ENCODE results near the gene TESK2.

The TESK2 gene

GRCh38 chr1:45490626-45491486, at the start of gene TESK2:
TSS of gene TESK2 (minus strand) at chr1:45491163. CDS start at chr1:45457785, 33,378 bp downstream.
- TF ChIP-seq USF1 (IDR thresholded peaks at IDR 0.05) (peak; percentile 97), CEBPB (IDR thresholded peaks at IDR 0.05) (peak; percentile 61), TEAD4 (IDR thresholded peaks at IDR 0.05) (peak; percentile 43; the same call in 1 of the 2 replicates), YY1 (IDR thresholded peaks at IDR 0.05; ENCODE audit: low read depth) (peak; percentile 44; the same call in 1 of the 2 replicates), FOXM1 (IDR thresholded peaks at IDR 0.05; ENCODE audit: borderline replicate concordance, low read depth) (peak; percentile 83; the same call in 1 of the 2 replicates), ZBTB7A (IDR thresholded peaks at IDR 0.05; ENCODE audit: low read depth) (peak; percentile 66; the same call in 1 of the 2 replicates), TAF1 (IDR thresholded peaks at IDR 0.05; ENCODE audit: low read depth) (peak; percentile 82), EP300 (IDR thresholded peaks at IDR 0.05; ENCODE audit: borderline replicate concordance) (no peak), EGR1 (IDR thresholded peaks at IDR 0.05) (no peak), NFIC (IDR thresholded peaks at IDR 0.05) (peak; percentile 13; the same call in 1 of the 2 replicates), CREB1 (IDR thresholded peaks at IDR 0.05; ENCODE audit: low read depth) (peak; percentile 59), TCF12 (IDR thresholded peaks at IDR 0.05; ENCODE audit: low read depth) (no peak; the same call in 1 of the 2 replicates), RAD21 (IDR thresholded peaks at IDR 0.05; ENCODE audit: low read depth) (no peak)
- TF ChIP-seq, protein P1, sequence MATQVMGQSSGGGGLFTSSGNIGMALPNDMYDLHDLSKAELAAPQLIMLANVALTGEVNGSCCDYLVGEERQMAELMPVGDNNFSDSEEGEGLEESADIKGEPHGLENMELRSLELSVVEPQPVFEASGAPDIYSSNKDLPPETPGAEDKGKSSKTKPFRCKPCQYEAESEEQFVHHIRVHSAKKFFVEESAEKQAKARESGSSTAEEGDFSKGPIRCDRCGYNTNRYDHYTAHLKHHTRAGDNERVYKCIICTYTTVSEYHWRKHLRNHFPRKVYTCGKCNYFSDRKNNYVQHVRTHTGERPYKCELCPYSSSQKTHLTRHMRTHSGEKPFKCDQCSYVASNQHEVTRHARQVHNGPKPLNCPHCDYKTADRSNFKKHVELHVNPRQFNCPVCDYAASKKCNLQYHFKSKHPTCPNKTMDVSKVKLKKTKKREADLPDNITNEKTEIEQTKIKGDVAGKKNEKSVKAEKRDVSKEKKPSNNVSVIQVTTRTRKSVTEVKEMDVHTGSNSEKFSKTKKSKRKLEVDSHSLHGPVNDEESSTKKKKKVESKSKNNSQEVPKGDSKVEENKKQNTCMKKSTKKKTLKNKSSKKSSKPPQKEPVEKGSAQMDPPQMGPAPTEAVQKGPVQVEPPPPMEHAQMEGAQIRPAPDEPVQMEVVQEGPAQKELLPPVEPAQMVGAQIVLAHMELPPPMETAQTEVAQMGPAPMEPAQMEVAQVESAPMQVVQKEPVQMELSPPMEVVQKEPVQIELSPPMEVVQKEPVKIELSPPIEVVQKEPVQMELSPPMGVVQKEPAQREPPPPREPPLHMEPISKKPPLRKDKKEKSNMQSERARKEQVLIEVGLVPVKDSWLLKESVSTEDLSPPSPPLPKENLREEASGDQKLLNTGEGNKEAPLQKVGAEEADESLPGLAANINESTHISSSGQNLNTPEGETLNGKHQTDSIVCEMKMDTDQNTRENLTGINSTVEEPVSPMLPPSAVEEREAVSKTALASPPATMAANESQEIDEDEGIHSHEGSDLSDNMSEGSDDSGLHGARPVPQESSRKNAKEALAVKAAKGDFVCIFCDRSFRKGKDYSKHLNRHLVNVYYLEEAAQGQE (IDR thresholded peaks at IDR 0.05; ENCODE audit: low read depth): no peak
- TF ChIP-seq, protein P2, sequence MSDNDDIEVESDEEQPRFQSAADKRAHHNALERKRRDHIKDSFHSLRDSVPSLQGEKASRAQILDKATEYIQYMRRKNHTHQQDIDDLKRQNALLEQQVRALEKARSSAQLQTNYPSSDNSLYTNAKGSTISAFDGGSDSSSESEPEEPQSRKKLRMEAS (IDR thresholded peaks at IDR 0.05): peak; percentile 96

DNA sequence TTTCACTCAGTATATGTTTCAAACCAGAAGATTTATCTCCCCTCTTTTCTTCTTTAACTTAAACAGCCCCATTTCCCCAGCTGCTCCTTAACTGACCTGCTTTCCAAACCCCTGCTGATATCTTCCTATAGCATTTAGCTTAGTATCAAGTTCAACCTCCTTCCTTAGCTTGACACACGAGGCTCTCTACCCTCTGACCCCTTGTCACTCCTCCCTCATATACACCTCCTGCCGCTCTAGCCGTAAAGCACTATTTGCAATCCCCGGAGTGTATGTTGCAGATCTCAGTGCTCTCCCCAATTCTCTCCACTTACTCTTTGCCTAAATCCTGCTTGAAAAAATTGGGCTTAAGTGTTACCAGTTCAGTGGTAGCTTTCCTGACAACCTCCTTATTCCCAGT, 45.9 kb upstream of the TESK2 start:
- TF ChIP-seq NFIC (IDR thresholded peaks at IDR 0.05): no peak
- TF ChIP-seq, protein P1 (IDR thresholded peaks at IDR 0.05; ENCODE audit: low read depth): no peak
- TF ChIP-seq ZBTB7A (IDR thresholded peaks at IDR 0.05; ENCODE audit: low read depth): no peak
- TF ChIP-seq TCF12 (IDR thresholded peaks at IDR 0.05; ENCODE audit: low read depth): no peak
- TF ChIP-seq USF1 (IDR thresholded peaks at IDR 0.05): no peak
- no peak for TF ChIP-seq CREB1 (IDR thresholded peaks at IDR 0.05; ENCODE audit: low read depth)
- TF ChIP-seq YY1 (IDR thresholded peaks at IDR 0.05; ENCODE audit: low read depth): no peak
- no peak for TF ChIP-seq CEBPB (IDR thresholded peaks at IDR 0.05)
- TF ChIP-seq TEAD4 (IDR thresholded peaks at IDR 0.05): no peak
- TF ChIP-seq RAD21 (IDR thresholded peaks at IDR 0.05; ENCODE audit: low read depth): no peak
- no peak for TF ChIP-seq FOXM1 (IDR thresholded peaks at IDR 0.05; ENCODE audit: borderline replicate concordance, low read depth)
- TF ChIP-seq TAF1 (IDR thresholded peaks at IDR 0.05; ENCODE audit: low read depth): no peak
- no peak for TF ChIP-seq EGR1 (IDR thresholded peaks at IDR 0.05)
- TF ChIP-seq, protein P2 (IDR thresholded peaks at IDR 0.05): no peak
- TF ChIP-seq EP300 (IDR thresholded peaks at IDR 0.05; ENCODE audit: borderline replicate concordance): no peak

DNA sequence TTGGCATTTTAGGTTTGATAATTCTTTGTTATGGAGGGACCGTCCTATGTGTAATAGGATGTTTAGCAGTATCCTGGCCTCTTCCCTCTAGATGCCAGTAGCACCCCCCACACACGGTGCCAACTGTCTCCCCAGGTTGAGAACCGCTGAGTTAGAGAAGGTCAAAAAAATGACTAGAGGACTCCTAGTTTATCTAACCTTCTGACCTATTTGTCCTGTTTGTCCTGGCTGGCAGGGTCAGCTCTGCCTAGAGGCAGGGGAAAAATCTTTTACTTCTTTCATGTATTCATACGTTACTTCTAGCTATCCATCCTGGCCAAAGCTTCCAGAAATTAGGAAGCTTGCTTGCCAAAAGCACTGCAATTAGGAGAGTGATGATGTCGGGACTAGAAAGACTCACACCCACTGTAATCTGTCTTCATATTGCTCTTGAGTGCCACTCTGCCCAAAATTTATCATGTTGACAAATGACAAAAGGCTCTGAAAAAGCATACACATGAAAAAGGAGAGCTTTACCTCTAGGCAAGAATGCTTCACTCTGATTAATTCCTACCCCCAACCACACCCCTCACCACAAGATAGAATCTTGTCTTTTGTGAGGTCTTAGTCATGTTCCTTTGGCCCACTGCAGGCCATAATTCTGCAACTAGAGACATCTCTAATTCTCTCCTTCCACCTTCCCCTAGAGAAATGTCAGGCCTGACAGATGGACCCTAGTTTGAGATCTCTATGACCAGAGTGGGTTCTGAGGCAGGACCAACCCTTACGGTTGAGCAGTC, 45.2 kb upstream of the TESK2 start:
- TF ChIP-seq YY1 (IDR thresholded peaks at IDR 0.05; ENCODE audit: low read depth): no peak
- TF ChIP-seq EGR1 (IDR thresholded peaks at IDR 0.05): no peak
- no peak for TF ChIP-seq CEBPB (IDR thresholded peaks at IDR 0.05)
- no peak for TF ChIP-seq EP300 (IDR thresholded peaks at IDR 0.05; ENCODE audit: borderline replicate concordance)
- no peak for TF ChIP-seq CREB1 (IDR thresholded peaks at IDR 0.05; ENCODE audit: low read depth)
- TF ChIP-seq TAF1 (IDR thresholded peaks at IDR 0.05; ENCODE audit: low read depth): no peak

GRCh38 chr1:45531873-45532272, 40.9 kb upstream of the TESK2 start:
- TF ChIP-seq TEAD4 (IDR thresholded peaks at IDR 0.05) (no peak), NFIC (IDR thresholded peaks at IDR 0.05) (no peak), EGR1 (IDR thresholded peaks at IDR 0.05) (no peak), USF1 (IDR thresholded peaks at IDR 0.05) (no peak), FOXM1 (IDR thresholded peaks at IDR 0.05; ENCODE audit: borderline replicate concordance, low read depth) (no peak), ZBTB7A (IDR thresholded peaks at IDR 0.05; ENCODE audit: low read depth) (no peak), CEBPB (IDR thresholded peaks at IDR 0.05) (no peak), EP300 (IDR thresholded peaks at IDR 0.05; ENCODE audit: borderline replicate concordance) (no peak), TAF1 (IDR thresholded peaks at IDR 0.05; ENCODE audit: low read depth) (no peak), CREB1 (IDR thresholded peaks at IDR 0.05; ENCODE audit: low read depth) (no peak), TCF12 (IDR thresholded peaks at IDR 0.05; ENCODE audit: low read depth) (no peak), YY1 (IDR thresholded peaks at IDR 0.05; ENCODE audit: low read depth) (no peak), RAD21 (IDR thresholded peaks at IDR 0.05; ENCODE audit: low read depth) (no peak)
- TF ChIP-seq, protein P1 (IDR thresholded peaks at IDR 0.05; ENCODE audit: low read depth): no peak
- TF ChIP-seq, protein P2 (IDR thresholded peaks at IDR 0.05): no peak

All from Ishikawa (cell line).